ENCODE results near the gene EPS15. TPM values are rescaled to one million over a fixed set of nuclear protein-coding genes. Genes with fewer than 3 reads are reported as not detected.
A peak's percentile ranks its signal among the peaks of the same experiment; 100 is the strongest.

Gene EPS15
- total and polyA plus RNA-seq, 5 experiments from 2014 or later: 29.5 to 53.8 (median 41.1) TPM

- H3K27ac Mint-ChIP-seq: no peak overlapping the region
- DNase-seq (no peak), ATAC-seq (no peak)
- H3K36me3 Mint-ChIP-seq: no peaks in the 10 kb centered on the region
- H3K4me3 Mint-ChIP-seq: no peak overlapping the region
- H3K9me3 Mint-ChIP-seq: no peaks in the 10 kb centered on the region
- H3K4me1 Mint-ChIP-seq: peaks cover 0 to 2% (median under 1%) of the 10 kb centered on the region in 4 donors
- H3K27me3 Mint-ChIP-seq: peaks cover 0 to 5% (median 0%) of the 10 kb centered on the region in 5 donors
- POLR2A ChIA-PET: no interaction called here
Measured at GRCh38 chr1:51557168-51557567, 38.1 kb upstream of the EPS15 start.

- ATAC-seq (no peak), DNase-seq (no peak)
- Mint-ChIP-seq H3K4me3 (no peak overlapping the region), H3K4me1 (peaks cover 0 to 9% (median under 1%) of the 10 kb centered on the region in 4 donors), H3K27ac (no peak overlapping the region), H3K9me3 (no peaks in the 10 kb centered on the region), H3K36me3 (no peaks in the 10 kb centered on the region), H3K27me3 (peaks cover 0 to 5% (median 0%) of the 10 kb centered on the region in 5 donors)
- POLR2A ChIA-PET: interaction anchor here (0.6 kb wide), 1 partner anchor 211 kb away, joined by 5 read pairs; no protein-coding TSS in a partner anchor
Measured at GRCh38 chr1:51555866-51556619, 37.0 kb upstream of the EPS15 start.

DNA sequence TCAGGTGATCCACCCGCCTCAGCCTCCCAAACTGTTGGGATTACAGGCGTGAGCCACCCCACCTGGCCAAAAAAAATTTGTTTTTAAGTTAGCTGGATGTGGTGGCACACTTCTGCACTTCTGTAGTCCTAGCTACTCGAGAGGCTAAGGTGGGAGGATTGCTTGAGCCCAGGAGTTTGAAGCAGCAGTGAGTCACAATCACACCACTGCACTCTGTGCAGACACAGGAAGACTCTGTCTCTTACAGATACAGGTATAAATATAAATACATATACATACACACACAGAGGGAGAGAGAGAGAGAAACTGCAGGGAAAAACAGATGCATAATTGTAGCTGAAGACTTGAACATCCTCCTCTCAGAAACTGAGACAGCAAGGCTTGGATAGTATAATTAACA is 34.8 kb upstream of the EPS15 start:
- no peaks in the 10 kb centered on the region for H3K9me3 Mint-ChIP-seq
- no peak for DNase-seq
- H3K27me3 Mint-ChIP-seq: peaks cover 0 to 5% (median 0%) of the 10 kb centered on the region in 5 donors
- no peaks in the 10 kb centered on the region for H3K36me3 Mint-ChIP-seq
- H3K27ac Mint-ChIP-seq: peak overlapping the region in 1 of 10 donors; percentile 25
- ATAC-seq: no peak
- H3K4me3 Mint-ChIP-seq: no peak overlapping the region
- peaks cover 5 to 16% (median 6%) of the 10 kb centered on the region in 4 donors for H3K4me1 Mint-ChIP-seq
- POLR2A ChIA-PET: no interaction called here

- POLR2A ChIA-PET: no interaction called here
- no peaks in the 10 kb centered on the region for H3K9me3 Mint-ChIP-seq
- H3K27me3 Mint-ChIP-seq: no peaks in the 10 kb centered on the region
- H3K27ac Mint-ChIP-seq: no peak overlapping the region
- H3K4me3 Mint-ChIP-seq: no peak overlapping the region
- no peak for ATAC-seq
- no peak for DNase-seq
- no peaks in the 10 kb centered on the region for H3K36me3 Mint-ChIP-seq
- peaks cover 9 to 22% (median 13%) of the 10 kb centered on the region in 4 donors for H3K4me1 Mint-ChIP-seq
Measured at GRCh38 chr1:51552929-51553807, 34.1 kb upstream of the EPS15 start.

DNA sequence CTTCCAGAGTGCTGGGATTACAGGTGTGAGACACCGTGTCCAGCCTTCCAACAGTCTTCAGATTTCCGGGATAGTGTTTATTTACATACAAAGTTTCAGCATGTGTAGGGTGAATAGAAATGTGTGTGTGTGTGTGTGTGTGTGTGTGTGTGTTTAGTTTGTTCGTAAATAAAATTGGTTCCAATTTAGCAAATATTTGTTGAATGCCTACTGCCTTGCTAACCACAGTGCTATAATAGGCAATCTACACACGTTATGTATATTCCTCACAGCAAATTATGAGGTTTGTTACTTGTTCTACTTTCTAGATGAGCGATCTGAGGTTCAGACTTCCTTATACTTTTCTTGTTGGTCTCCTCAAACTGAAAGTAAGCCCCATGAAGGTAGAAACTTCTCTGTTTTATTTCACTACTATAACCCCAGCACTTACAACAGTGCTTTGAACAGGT is 32.8 kb upstream of the EPS15 start:
- H3K27me3 Mint-ChIP-seq: no peaks in the 10 kb centered on the region
- POLR2A ChIA-PET: no interaction called here
- H3K4me1 Mint-ChIP-seq: peaks cover 9 to 22% (median 13%) of the 10 kb centered on the region in 4 donors
- no peaks in the 10 kb centered on the region for H3K9me3 Mint-ChIP-seq
- H3K4me3 Mint-ChIP-seq: no peak overlapping the region
- H3K27ac Mint-ChIP-seq: no peak overlapping the region
- ATAC-seq (no peak), DNase-seq (no peak)
- no peaks in the 10 kb centered on the region for H3K36me3 Mint-ChIP-seq

DNA sequence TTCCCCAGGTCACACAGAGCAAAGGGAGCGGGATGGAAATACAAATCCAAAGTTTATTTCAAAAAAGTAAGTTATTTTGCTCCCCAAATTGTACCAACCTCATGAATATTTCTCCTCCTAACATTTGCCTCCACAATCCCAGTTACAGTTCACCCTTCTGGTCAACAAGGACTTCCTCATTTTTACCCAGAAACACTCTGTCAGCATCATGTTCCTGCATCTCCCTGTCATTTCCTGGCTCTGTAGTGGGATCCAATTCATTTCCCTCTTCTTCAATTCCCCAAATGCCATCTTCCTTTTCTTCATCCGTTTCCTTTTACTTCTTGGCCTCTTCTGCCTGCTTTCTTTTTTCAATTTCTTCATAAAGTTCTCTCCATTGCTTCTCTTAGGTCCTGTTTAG is 32.0 kb upstream of the EPS15 start:
- ATAC-seq: no peak
- H3K9me3 Mint-ChIP-seq: no peaks in the 10 kb centered on the region
- no peaks in the 10 kb centered on the region for H3K27me3 Mint-ChIP-seq
- H3K36me3 Mint-ChIP-seq: no peaks in the 10 kb centered on the region
- DNase-seq: no peak
- peak overlapping the region in 3 of 10 donors; percentile 8 to 72 (median 17) for H3K27ac Mint-ChIP-seq
- H3K4me1 Mint-ChIP-seq: peaks cover 9 to 22% (median 13%) of the 10 kb centered on the region in 4 donors
- POLR2A ChIA-PET: no interaction called here
- no peak overlapping the region for H3K4me3 Mint-ChIP-seq

DNA sequence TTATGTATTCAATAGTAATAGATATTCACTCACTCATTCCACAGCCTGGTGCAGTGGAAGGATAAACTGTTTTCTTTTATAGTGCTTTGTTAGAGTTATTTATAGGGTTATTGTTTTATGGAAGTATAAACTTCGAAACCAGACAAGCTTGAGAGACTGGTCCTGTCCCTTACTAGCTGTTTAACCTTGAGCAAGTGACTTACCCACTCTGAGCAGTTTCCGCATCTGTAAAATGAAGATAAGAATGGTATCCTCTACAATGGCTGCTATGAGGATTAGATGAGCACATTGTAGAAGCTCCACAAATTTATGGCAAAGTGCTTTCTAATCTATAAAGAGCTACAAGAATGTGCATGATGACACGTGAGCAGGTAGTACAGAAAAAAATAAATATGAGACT is 30.8 kb upstream of the EPS15 start:
- Mint-ChIP-seq H3K4me3 (no peak overlapping the region), H3K27ac (peak overlapping the region in 1 of 10 donors; percentile 21), H3K27me3 (no peaks in the 10 kb centered on the region), H3K4me1 (peaks cover 9 to 22% (median 13%) of the 10 kb centered on the region in 4 donors), H3K36me3 (no peaks in the 10 kb centered on the region), H3K9me3 (no peaks in the 10 kb centered on the region)
- DNase-seq: no peak
- POLR2A ChIA-PET: interaction anchor here (0.5 kb wide), 1 partner anchor 66 kb away, joined by 4 read pairs; no protein-coding TSS in a partner anchor
- ATAC-seq: no peak

- POLR2A ChIA-PET: interaction anchor here (0.6 kb wide), 1 partner anchor 485 kb away, joined by 3 read pairs; the partner anchor contains the start of gene KTI12
- H3K27me3 Mint-ChIP-seq: no peaks in the 10 kb centered on the region
- no peaks in the 10 kb centered on the region for H3K9me3 Mint-ChIP-seq
- peak overlapping the region in 2 of 10 donors; percentile 12 to 14 for H3K4me3 Mint-ChIP-seq
- H3K36me3 Mint-ChIP-seq: no peaks in the 10 kb centered on the region
- peak overlapping the region; percentile 15 to 82 (median 72) for H3K27ac Mint-ChIP-seq
- H3K4me1 Mint-ChIP-seq: peaks cover 9 to 22% (median 13%) of the 10 kb centered on the region in 4 donors
- ATAC-seq: peak in 1 of 2 donors; percentile 50
- DNase-seq: no peak
Measured at GRCh38 chr1:51549016-51549619, 30.1 kb upstream of the EPS15 start.

DNA sequence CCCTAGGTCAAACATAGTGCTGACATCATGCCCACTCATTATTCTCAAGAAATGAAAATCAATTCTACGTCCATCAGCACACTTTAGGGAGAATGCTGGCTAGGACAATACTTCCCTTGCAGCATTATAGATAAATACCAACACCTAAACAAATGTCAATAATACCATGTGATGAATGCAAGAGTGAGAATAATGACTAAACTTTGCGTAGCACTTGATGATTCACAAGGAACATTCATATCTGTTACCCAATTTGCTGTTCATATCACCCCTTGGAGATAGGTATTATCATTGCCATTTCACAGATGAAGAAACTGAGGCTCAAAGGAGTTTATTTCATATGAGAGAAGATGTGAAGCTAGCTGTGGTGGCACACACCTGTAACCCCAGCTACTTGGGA is 24.8 kb upstream of the EPS15 start:
- DNase-seq: no peak
- H3K27me3 Mint-ChIP-seq: no peaks in the 10 kb centered on the region
- POLR2A ChIA-PET: no interaction called here
- no peak for ATAC-seq
- no peak overlapping the region for H3K27ac Mint-ChIP-seq
- no peaks in the 10 kb centered on the region for H3K36me3 Mint-ChIP-seq
- peaks cover 5 to 6% (median 6%) of the 10 kb centered on the region in 4 donors for H3K4me1 Mint-ChIP-seq
- no peaks in the 10 kb centered on the region for H3K9me3 Mint-ChIP-seq
- no peak overlapping the region for H3K4me3 Mint-ChIP-seq

DNA sequence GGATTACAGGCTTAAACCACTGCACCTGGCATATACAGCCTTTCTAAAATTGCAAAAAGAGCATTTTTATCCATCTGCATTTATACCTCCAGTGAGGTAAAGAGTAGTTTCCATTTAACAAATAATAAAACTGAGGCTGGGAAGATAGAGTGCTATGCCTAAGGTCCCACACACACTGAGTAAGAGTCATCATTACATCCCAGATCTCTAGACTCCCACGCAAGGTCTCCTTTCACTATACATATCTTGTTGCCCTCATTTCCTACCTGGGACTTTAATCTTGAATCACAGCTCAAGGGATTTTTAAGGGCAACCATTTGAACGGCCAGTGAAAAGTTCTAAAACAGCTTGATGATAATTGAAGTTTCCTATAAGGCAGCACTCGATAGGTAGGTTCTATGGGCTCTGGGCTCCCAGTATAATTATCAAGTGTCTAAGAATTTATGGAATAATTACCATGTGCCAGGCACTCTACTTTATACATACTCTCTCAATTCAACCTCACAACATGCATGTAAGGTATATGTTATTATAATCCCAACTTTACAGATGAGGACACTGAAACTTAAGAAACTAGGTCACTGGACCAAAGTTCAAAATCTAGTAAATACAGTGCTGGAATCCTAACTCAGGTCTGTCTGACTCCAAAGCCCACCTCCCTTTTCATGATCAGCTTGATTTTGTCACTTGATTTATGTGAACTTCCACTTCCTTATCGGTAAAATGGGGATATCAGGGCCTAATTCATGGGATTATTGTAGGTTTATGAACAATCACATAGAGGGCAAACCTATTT is 23.3 kb upstream of the EPS15 start:
- Mint-ChIP-seq H3K9me3 (no peaks in the 10 kb centered on the region), H3K4me1 (no peaks in the 10 kb centered on the region), H3K4me3 (no peak overlapping the region), H3K36me3 (no peaks in the 10 kb centered on the region), H3K27ac (no peak overlapping the region), H3K27me3 (no peaks in the 10 kb centered on the region)
- POLR2A ChIA-PET: no interaction called here
- DNase-seq (no peak), ATAC-seq (no peak)

- ATAC-seq (no peak), DNase-seq (no peak)
- POLR2A ChIA-PET: no interaction called here
- Mint-ChIP-seq H3K36me3 (no peaks in the 10 kb centered on the region), H3K27ac (peak overlapping the region in 1 of 10 donors; percentile 41), H3K9me3 (no peaks in the 10 kb centered on the region), H3K4me1 (no peaks in the 10 kb centered on the region), H3K27me3 (no peaks in the 10 kb centered on the region), H3K4me3 (no peak overlapping the region)
Measured at GRCh38 chr1:51541313-51542050, 22.4 kb upstream of the EPS15 start.
